SH-SY5Y (cell line): ENCODE measurements around the gene RTEL1.

ENCODE experiments used
- GATA2 ChIP-seq: IDR thresholded peaks from 2 replicates; pipeline ENCODE4 v1.6.1; 2011; ENCODE audit warnings: mild to moderate bottlenecking, low read depth, low read length
- GATA3 ChIP-seq: IDR thresholded peaks from 2 replicates; pipeline ENCODE4 v1.6.1; 2011; ENCODE audit warnings: low read depth, mild to moderate bottlenecking, low read length, moderate library complexity

The RTEL1 gene

GRCh38 chr20:63625771-63626423, 32.2 kb upstream of the RTEL1 start:
- TF ChIP-seq GATA2, result no peak
- TF ChIP-seq GATA3, result no peak

- TF ChIP-seq GATA3 (no peak), GATA2 (no peak)
These were observed 31.5 kb upstream of the RTEL1 start, which contains the start of gene GMEB2 for GRCh38 chr20:63626424-63627128. GMEB2 (minus strand) TSS chr20:63627101; CDS start chr20:63619397, 7,704 bp downstream.

GRCh38 chr20:63627129-63627750, 30.9 kb upstream of the RTEL1 start:
- TF ChIP-seq GATA2 (no peak), GATA3 (no peak)

- no peak for TF ChIP-seq GATA3
- no peak for TF ChIP-seq GATA2
These were observed 30.3 kb upstream of the RTEL1 start for GRCh38 chr20:63627751-63628245.

- TF ChIP-seq GATA3 (no peak), GATA2 (no peak)
These were observed 29.7 kb upstream of the RTEL1 start for GRCh38 chr20:63628246-63628975.

- no peak for TF ChIP-seq GATA3
- TF ChIP-seq GATA2, result no peak
These were observed 24.4 kb upstream of the RTEL1 start for GRCh38 chr20:63633732-63634131.

- no peak for TF ChIP-seq GATA3
- TF ChIP-seq GATA2, result no peak
These were observed 22.5 kb upstream of the RTEL1 start for GRCh38 chr20:63635431-63636141.

GRCh38 chr20:63636752-63637628, 21.1 kb upstream of the RTEL1 start:
- TF ChIP-seq GATA3 (no peak), GATA2 (no peak)

GRCh38 chr20:63639093-63639975, 18.8 kb upstream of the RTEL1 start:
- no peak for TF ChIP-seq GATA3
- TF ChIP-seq GATA2, result no peak

GRCh38 chr20:63640086-63640485, 18.0 kb upstream of the RTEL1 start:
- TF ChIP-seq GATA2, result no peak
- TF ChIP-seq GATA3, result no peak

- TF ChIP-seq GATA2 (no peak), GATA3 (no peak)
These were observed 16.8 kb upstream of the RTEL1 start for GRCh38 chr20:63641146-63641791.
